ENCODE results near the gene ALDOC. TPM values are rescaled to one million over a fixed set of nuclear protein-coding genes. Genes with fewer than 3 reads are reported as not detected.

ALDOC gene
- total RNA-seq, 1 donor from 2014 or later: 329 TPM

DNA sequence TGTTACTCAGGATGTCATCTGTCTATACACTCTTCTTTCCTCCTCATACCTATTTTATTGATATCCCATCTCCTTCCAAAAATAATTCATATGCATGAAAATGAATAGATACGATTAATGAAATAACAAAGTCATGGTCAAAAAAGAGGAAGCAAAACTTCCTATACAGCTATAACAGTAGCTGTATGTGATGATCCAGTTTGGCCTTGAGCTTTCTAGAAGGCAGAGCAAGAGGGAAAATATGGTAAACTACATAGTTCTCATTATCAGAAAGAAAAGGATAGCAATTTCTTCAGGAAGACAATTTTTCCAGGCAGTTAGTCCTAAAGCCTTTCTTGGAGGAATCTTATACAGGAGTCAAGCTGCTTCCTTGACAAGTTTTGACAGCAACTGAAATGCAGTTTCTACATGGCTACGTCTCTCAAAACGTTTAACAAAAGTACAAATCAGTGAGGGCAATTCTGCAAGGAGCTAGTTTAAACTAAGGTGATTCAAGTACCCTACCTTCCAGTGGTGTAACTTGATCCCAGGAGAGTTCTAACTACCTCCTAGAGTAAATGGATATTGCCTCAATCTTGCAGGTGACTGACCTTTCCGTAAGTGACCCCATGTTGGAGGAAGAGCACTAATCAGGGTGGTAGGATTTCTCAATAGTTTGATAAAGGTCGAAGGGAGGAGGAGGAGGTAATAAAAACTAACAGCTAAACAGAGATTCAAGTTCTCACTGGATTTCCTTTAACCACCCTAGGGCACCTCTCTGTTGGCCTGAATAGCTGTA, 21.1 kb upstream of the ALDOC start:
- Histone ChIP-seq H3K27me3 (ENCODE audit: low read depth) (no peaks in the 10 kb centered on the region), H3K9me3 (replicated peaks) (no peaks in the 10 kb centered on the region), H3K4me1 (peaks cover 19% of the 10 kb centered on the region), H3K4me3 (peak overlapping the region; percentile 77), H3K36me3 (no peaks in the 10 kb centered on the region), H3K27ac (replicated peaks) (no peak overlapping the region)
- DNase-seq: no peak
- intact Hi-C loops (cut with micrococcal nuclease): no loop called here
- TF ChIP-seq CTCF (IDR thresholded peaks at IDR 0.05; ENCODE audit: borderline replicate concordance): no peak

- intact Hi-C loops (cut with micrococcal nuclease): no loop called here
- no peak for DNase-seq
- Histone ChIP-seq H3K9me3 (replicated peaks) (no peaks in the 10 kb centered on the region), H3K4me1 (no peaks in the 10 kb centered on the region), H3K36me3 (no peaks in the 10 kb centered on the region), H3K27me3 (ENCODE audit: low read depth) (no peaks in the 10 kb centered on the region), H3K27ac (replicated peaks) (no peak overlapping the region), H3K4me3 (no peak overlapping the region)
- no peak for TF ChIP-seq CTCF (IDR thresholded peaks at IDR 0.05; ENCODE audit: borderline replicate concordance)
Observed at GRCh38 chr17:28592260-28592659, 15.6 kb upstream of the ALDOC start.

- Histone ChIP-seq H3K27me3 (ENCODE audit: low read depth) (no peaks in the 10 kb centered on the region), H3K9me3 (replicated peaks) (no peaks in the 10 kb centered on the region), H3K4me1 (no peaks in the 10 kb centered on the region), H3K4me3 (no peak overlapping the region), H3K27ac (replicated peaks) (no peak overlapping the region), H3K36me3 (no peaks in the 10 kb centered on the region)
- no peak for TF ChIP-seq CTCF (IDR thresholded peaks at IDR 0.05; ENCODE audit: borderline replicate concordance)
- no peak for DNase-seq
- intact Hi-C loops (cut with micrococcal nuclease): no loop called here
Observed at GRCh38 chr17:28585851-28586250, 9.2 kb upstream of the ALDOC start.

GRCh38 chr17:28584434-28584833, 7.7 kb upstream of the ALDOC start:
- H3K36me3 ChIP-seq: no peaks in the 10 kb centered on the region

GRCh38 chr17:28582513-28582912, 5.8 kb upstream of the ALDOC start:
- intact Hi-C loops (cut with micrococcal nuclease): no loop called here
- H3K4me3 ChIP-seq: no peak overlapping the region
- no peaks in the 10 kb centered on the region for H3K9me3 ChIP-seq (replicated peaks)
- no peak for DNase-seq
- H3K4me1 ChIP-seq: no peaks in the 10 kb centered on the region
- no peaks in the 10 kb centered on the region for H3K36me3 ChIP-seq
- TF ChIP-seq CTCF (IDR thresholded peaks at IDR 0.05; ENCODE audit: borderline replicate concordance): no peak
- no peaks in the 10 kb centered on the region for H3K27me3 ChIP-seq (ENCODE audit: low read depth)
- H3K27ac ChIP-seq (replicated peaks): no peak overlapping the region

More at GRCh38 chr17:28584434-28584833, 7.7 kb upstream of the ALDOC start:
- intact Hi-C loops (cut with micrococcal nuclease): no loop called here
- H3K4me3 ChIP-seq: no peak overlapping the region
- no peak overlapping the region for H3K27ac ChIP-seq (replicated peaks)
- H3K27me3 ChIP-seq (ENCODE audit: low read depth): no peaks in the 10 kb centered on the region
- H3K4me1 ChIP-seq: no peaks in the 10 kb centered on the region
- no peak for TF ChIP-seq CTCF (IDR thresholded peaks at IDR 0.05; ENCODE audit: borderline replicate concordance)
- no peak for DNase-seq
- H3K9me3 ChIP-seq (replicated peaks): no peaks in the 10 kb centered on the region

Data from left ventricle myocardium inferior (tissue), 1 donor.